ENCODE measurements around the gene RAD21L1. TPM values are rescaled to one million over a fixed set of nuclear protein-coding genes. Genes with fewer than 3 reads are reported as not detected.

RAD21L1 gene
- total and polyA plus RNA-seq, 2 donors (not counting 1 experiment from before 2014, with no cell fraction given): 0.16 to 0.50 TPM

- peaks cover 2% of the 10 kb centered on the region for H4K20me1 ChIP-seq (ENCODE audit: control insufficient read depth, extremely low read depth, insufficient read depth, low read length)
- H3K9ac ChIP-seq (ENCODE audit: insufficient read depth, low read length): no peak overlapping the region
- no peak overlapping the region for H3K4me2 ChIP-seq (ENCODE audit: extremely low read depth, insufficient read depth, low read length)
- H3K27ac ChIP-seq (ENCODE audit: insufficient read depth, low read length): no peak overlapping the region
- H3K4me3 ChIP-seq (replicated peaks in 1 of 4; ENCODE audit: control extremely low read depth in 1 of 4, insufficient read depth in 1 of 4, low read depth in 3 of 4, low read length in 4 of 4): no peak overlapping the region
- H3K79me2 ChIP-seq (ENCODE audit: control insufficient read depth, insufficient read depth, low read length): no peaks in the 10 kb centered on the region
- DNase-seq (ENCODE audit: low read depth in 2 of 2): no peak
- H3K9me3 ChIP-seq (ENCODE audit: control insufficient read depth, insufficient read depth, low read depth, low read length): no peaks in the 10 kb centered on the region
- no peaks in the 10 kb centered on the region for H3K27me3 ChIP-seq (ENCODE audit: control insufficient read depth, insufficient read depth, low read length)
- no peaks in the 10 kb centered on the region for H3K4me1 ChIP-seq (ENCODE audit: control insufficient read depth, extremely low read depth, insufficient read depth, low read length)
- no peak overlapping the region for H2AFZ ChIP-seq (ENCODE audit: low read length)
- TF ChIP-seq, protein P1, sequence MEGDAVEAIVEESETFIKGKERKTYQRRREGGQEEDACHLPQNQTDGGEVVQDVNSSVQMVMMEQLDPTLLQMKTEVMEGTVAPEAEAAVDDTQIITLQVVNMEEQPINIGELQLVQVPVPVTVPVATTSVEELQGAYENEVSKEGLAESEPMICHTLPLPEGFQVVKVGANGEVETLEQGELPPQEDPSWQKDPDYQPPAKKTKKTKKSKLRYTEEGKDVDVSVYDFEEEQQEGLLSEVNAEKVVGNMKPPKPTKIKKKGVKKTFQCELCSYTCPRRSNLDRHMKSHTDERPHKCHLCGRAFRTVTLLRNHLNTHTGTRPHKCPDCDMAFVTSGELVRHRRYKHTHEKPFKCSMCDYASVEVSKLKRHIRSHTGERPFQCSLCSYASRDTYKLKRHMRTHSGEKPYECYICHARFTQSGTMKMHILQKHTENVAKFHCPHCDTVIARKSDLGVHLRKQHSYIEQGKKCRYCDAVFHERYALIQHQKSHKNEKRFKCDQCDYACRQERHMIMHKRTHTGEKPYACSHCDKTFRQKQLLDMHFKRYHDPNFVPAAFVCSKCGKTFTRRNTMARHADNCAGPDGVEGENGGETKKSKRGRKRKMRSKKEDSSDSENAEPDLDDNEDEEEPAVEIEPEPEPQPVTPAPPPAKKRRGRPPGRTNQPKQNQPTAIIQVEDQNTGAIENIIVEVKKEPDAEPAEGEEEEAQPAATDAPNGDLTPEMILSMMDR (conservative IDR thresholded peaks at IDR 0.05 in 1 of 2, IDR thresholded peaks at IDR 0.05 in 1 of 2; ENCODE audit: low read depth in 1 of 2, low read length in 2 of 2): no peak
- TF ChIP-seq EZH2 (IDR thresholded peaks at IDR 0.05; ENCODE audit: low read length, missing control alignments): no peak
- no peaks in the 10 kb centered on the region for H3K36me3 ChIP-seq (ENCODE audit: control insufficient read depth, insufficient read depth, low read length)
Measured at GRCh38 chr20:1286267-1287024, 60.6 kb downstream of the RAD21L1 start.

DNA sequence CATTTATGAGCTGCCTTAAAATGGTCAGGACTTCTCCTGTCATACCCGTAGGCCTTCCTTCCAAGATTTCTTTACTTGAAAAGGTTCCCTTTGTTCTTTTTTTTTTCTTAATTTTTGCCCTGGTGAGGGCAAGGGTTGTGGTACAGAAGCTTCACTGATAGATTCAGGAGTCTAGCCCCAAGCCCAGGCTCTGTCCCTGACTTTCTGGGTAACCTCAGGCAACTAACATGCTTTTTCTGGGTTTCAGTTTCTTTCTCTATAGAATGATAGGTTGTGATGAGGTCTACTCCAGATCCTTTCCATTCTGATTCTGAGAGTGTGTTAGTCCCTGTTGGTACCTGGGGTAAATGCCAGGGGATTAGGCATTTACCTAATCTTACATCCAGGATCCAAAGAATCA, 61.5 kb downstream of the RAD21L1 start:
- no peak overlapping the region for H3K9ac ChIP-seq (ENCODE audit: insufficient read depth, low read length)
- H3K4me1 ChIP-seq (ENCODE audit: control insufficient read depth, extremely low read depth, insufficient read depth, low read length): no peaks in the 10 kb centered on the region
- no peak overlapping the region for H3K4me2 ChIP-seq (ENCODE audit: extremely low read depth, insufficient read depth, low read length)
- TF ChIP-seq, protein P1 (conservative IDR thresholded peaks at IDR 0.05 in 1 of 2, IDR thresholded peaks at IDR 0.05 in 1 of 2; ENCODE audit: low read depth in 1 of 2, low read length in 2 of 2): no peak
- TF ChIP-seq EZH2 (IDR thresholded peaks at IDR 0.05; ENCODE audit: low read length, missing control alignments): no peak
- H3K36me3 ChIP-seq (ENCODE audit: control insufficient read depth, insufficient read depth, low read length): no peaks in the 10 kb centered on the region
- no peak overlapping the region for H2AFZ ChIP-seq (ENCODE audit: low read length)
- no peak for DNase-seq (ENCODE audit: low read depth in 2 of 2)
- H3K9me3 ChIP-seq (ENCODE audit: control insufficient read depth, insufficient read depth, low read depth, low read length): no peaks in the 10 kb centered on the region
- H3K79me2 ChIP-seq (ENCODE audit: control insufficient read depth, insufficient read depth, low read length): no peaks in the 10 kb centered on the region
- no peak overlapping the region for H3K4me3 ChIP-seq (replicated peaks in 1 of 4; ENCODE audit: control extremely low read depth in 1 of 4, insufficient read depth in 1 of 4, low read depth in 3 of 4, low read length in 4 of 4)
- H3K27ac ChIP-seq (ENCODE audit: insufficient read depth, low read length): no peak overlapping the region
- peaks cover 2% of the 10 kb centered on the region for H4K20me1 ChIP-seq (ENCODE audit: control insufficient read depth, extremely low read depth, insufficient read depth, low read length)
- no peaks in the 10 kb centered on the region for H3K27me3 ChIP-seq (ENCODE audit: control insufficient read depth, insufficient read depth, low read length)

DNA sequence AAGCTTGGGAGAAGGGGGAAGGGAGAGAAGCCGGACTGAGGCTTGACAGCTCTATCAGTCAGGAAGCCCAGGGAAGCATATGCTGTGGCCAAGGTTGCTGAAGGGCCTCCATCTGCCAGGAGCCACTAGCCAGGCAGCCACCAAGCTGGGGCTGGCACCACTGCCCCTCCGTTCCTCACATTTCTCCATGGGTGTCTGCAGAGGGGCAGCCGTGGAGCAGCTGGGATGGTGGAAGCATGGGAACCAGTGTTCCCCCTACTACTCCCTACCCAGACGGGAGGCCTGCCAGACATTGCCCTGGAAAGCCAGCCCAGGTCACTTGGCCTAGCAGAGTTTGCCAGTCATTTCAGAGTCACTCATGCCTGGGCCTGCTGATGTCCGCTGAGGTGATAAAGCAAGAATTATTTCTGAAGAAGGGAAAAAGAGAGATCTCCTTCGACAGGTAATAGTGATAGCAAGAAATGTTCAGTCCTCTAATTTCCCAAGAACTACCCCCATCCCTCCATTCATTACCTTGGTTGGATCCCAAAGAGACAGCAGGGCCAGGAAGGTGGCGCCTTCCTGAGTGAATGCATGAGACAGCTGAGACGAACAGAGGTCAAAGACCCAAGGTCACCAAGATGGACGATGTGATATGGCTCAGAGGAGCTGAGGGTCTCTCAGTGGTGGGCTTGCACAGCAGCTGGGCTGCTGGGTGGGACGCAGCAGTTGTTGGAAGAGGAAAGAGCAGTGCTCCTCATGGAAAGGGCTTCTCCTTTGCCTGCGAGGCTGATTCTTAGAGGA, 62.1 kb downstream of the RAD21L1 start:
- H3K79me2 ChIP-seq (ENCODE audit: control insufficient read depth, insufficient read depth, low read length): no peaks in the 10 kb centered on the region
- H3K36me3 ChIP-seq (ENCODE audit: control insufficient read depth, insufficient read depth, low read length): no peaks in the 10 kb centered on the region
- H3K27ac ChIP-seq (ENCODE audit: insufficient read depth, low read length): no peak overlapping the region
- DNase-seq (ENCODE audit: low read depth in 2 of 2): no peak
- no peak overlapping the region for H2AFZ ChIP-seq (ENCODE audit: low read length)
- no peaks in the 10 kb centered on the region for H3K4me1 ChIP-seq (ENCODE audit: control insufficient read depth, extremely low read depth, insufficient read depth, low read length)
- TF ChIP-seq, protein P1 (conservative IDR thresholded peaks at IDR 0.05 in 1 of 2, IDR thresholded peaks at IDR 0.05 in 1 of 2; ENCODE audit: low read depth in 1 of 2, low read length in 2 of 2): no peak
- TF ChIP-seq EZH2 (IDR thresholded peaks at IDR 0.05; ENCODE audit: low read length, missing control alignments): no peak
- no peak overlapping the region for H3K4me2 ChIP-seq (ENCODE audit: extremely low read depth, insufficient read depth, low read length)
- H3K4me3 ChIP-seq (replicated peaks in 1 of 4; ENCODE audit: control extremely low read depth in 1 of 4, insufficient read depth in 1 of 4, low read depth in 3 of 4, low read length in 4 of 4): no peak overlapping the region
- H3K9me3 ChIP-seq (ENCODE audit: control insufficient read depth, insufficient read depth, low read depth, low read length): no peaks in the 10 kb centered on the region
- no peaks in the 10 kb centered on the region for H3K27me3 ChIP-seq (ENCODE audit: control insufficient read depth, insufficient read depth, low read length)
- no peak overlapping the region for H3K9ac ChIP-seq (ENCODE audit: insufficient read depth, low read length)
- peaks cover 2% of the 10 kb centered on the region for H4K20me1 ChIP-seq (ENCODE audit: control insufficient read depth, extremely low read depth, insufficient read depth, low read length)

Measured in fibroblast of lung (primary cell).